K562 (cell line): ENCODE results near the gene TUBA4B. TPM values are rescaled to one million over a fixed set of nuclear protein-coding genes. Genes with fewer than 3 reads are reported as not detected.
A peak's percentile ranks its signal among the peaks of the same experiment; 100 is the strongest.

Experiments used
- ATAC-seq: fragments of 200-7000 bp; cut with Tn5 transposase; 3 replicates; pipeline ENCODE4 v1.9.1; 2020; ENCODE audit warnings: moderate library complexity
- BruUV-seq: library from RNA; stranded (reverse); fragments of 400-500 nt; replicated peaks from 2 replicates; lab custom pipeline; 2021; lab: Mats Ljungman, UMichigan
- CTCF ChIA-PET: fragments of 300-600 bp; formaldehyde crosslinking; extraction: SDS; loops from one replicate; lab custom pipeline; 2021; ENCODE audit warnings: low intra/inter-chr PET ratio; lab: Yijun Ruan, JAX
- POLR2A ChIA-PET: fragments of 300-600, 350-650 bp; sonication (Branson Sonifier 250); formaldehyde crosslinking; extraction: SDS; loops from one replicate; lab custom pipeline; 2021; ENCODE audit warnings: antibody characterized with exemption, inconsistent platforms; lab: Yijun Ruan, JAX
- DNase-seq, 4 experiments: peaks; one replicate each; pipeline versions ENCODE4 v3.0.0 to v3.0.0-alpha.2; 2011 to 2018; ENCODE audit warnings: low spot score in 3 of 4, mixed read lengths in 3 of 4; ENCODE audit errors: extremely low read depth in 1 of 4
- FAIRE-seq: peaks from 2 replicates; lab custom pipeline; 2011; peaks lifted over from hg19 to GRCh38; lab: Jason Lieb, UNC
- H2AFZ ChIP-seq: 2 replicates; pipeline ENCODE4 v1.6.0; 2011; ENCODE audit warnings: low read depth, low read length, control low read depth, inconsistent platforms
- H3K27ac ChIP-seq: fragments of 200-600 bp; 3 replicates; pipeline ENCODE4 v1.8.0; 2011; ENCODE audit warnings: low read depth, mild to moderate bottlenecking, control low read depth, inconsistent platforms, low read length, moderate library complexity, mixed read lengths; ENCODE audit errors: extremely low read depth
- H3K27me3 ChIP-seq, 2 experiments: fragments of 300-600 bp in 1 of 2; 2 replicates in 1 of 2; 3 replicates in 1 of 2; pipeline versions ENCODE4 v1.6.0 to v1.8.0; 2011; ENCODE audit warnings: inconsistent platforms in 2 of 2, low read length in 2 of 2, mild to moderate bottlenecking in 1 of 2, mixed read lengths in 1 of 2, moderate library complexity in 1 of 2; ENCODE audit not compliant: control insufficient read depth in 2 of 2, insufficient read depth in 2 of 2
- H3K36me3 ChIP-seq: fragments of 300-600 bp; 3 replicates; pipeline ENCODE4 v1.8.0; 2011; ENCODE audit warnings: mild to moderate bottlenecking, low read length, inconsistent platforms; ENCODE audit not compliant: control insufficient read depth, insufficient read depth
- H3K4me1 ChIP-seq, 2 experiments: fragments of 200-600 bp in 1 of 2; replicated peaks in 1 of 2; 2 replicates in 1 of 2; 3 replicates in 1 of 2; pipeline versions ENCODE4 v1.5.1 to v1.8.0; 2011; ENCODE audit warnings: inconsistent platforms in 2 of 2, low read length in 2 of 2, mild to moderate bottlenecking in 1 of 2, mixed read lengths in 1 of 2, moderate library complexity in 1 of 2; ENCODE audit not compliant: control insufficient read depth in 2 of 2, insufficient read depth in 2 of 2
- H3K4me2 ChIP-seq: 2 replicates; pipeline ENCODE4 v1.6.1; 2011; ENCODE audit warnings: low read length, control low read depth, inconsistent platforms, mixed read lengths; ENCODE audit not compliant: insufficient read depth
- H3K4me3 ChIP-seq: fragments of 200-600 bp; sonication (generic), shearing (Covaris generic); 2 replicates; pipeline ENCODE4 v1.5.1; 2016; ENCODE audit warnings: control low read depth, inconsistent platforms
- H3K79me2 ChIP-seq: fragments of 200-600 bp; 3 replicates; pipeline ENCODE4 v1.8.0; 2011; ENCODE audit warnings: low read length, inconsistent platforms; ENCODE audit not compliant: control insufficient read depth, insufficient read depth
- H3K9ac ChIP-seq, 2 experiments: 2 replicates each; pipeline versions ENCODE4 v1.6.0 to v1.6.1; 2011; ENCODE audit warnings: low read depth in 2 of 2, low read length in 2 of 2, control low read depth in 1 of 2, inconsistent platforms in 1 of 2, mild to moderate bottlenecking in 1 of 2, mixed read lengths in 1 of 2; ENCODE audit not compliant: insufficient read depth in 1 of 2
- H3K9me1 ChIP-seq: one replicate; pipeline ENCODE4 v1.6.0; 2011; ENCODE audit warnings: inconsistent platforms, mild to moderate bottlenecking, low read length, moderate library complexity; ENCODE audit not compliant: control insufficient read depth, insufficient read depth
- H3K9me3 ChIP-seq: replicated peaks from 2 replicates; pipeline ENCODE4 v1.5.1; 2011; ENCODE audit warnings: low read depth, low read length, inconsistent platforms; ENCODE audit not compliant: control insufficient read depth, insufficient read depth
- H4K20me1 ChIP-seq: replicated peaks from 2 replicates; pipeline ENCODE4 v1.6.1; 2011; ENCODE audit warnings: low read length, inconsistent platforms, mixed read lengths; ENCODE audit not compliant: control insufficient read depth, insufficient read depth
- DACH1 ChIP-seq: fragments of 450-650 bp; IDR thresholded peaks from 2 replicates; pipeline ENCODE4 v1.6.1; 2018; ENCODE audit not compliant: partially characterized antibody
- E2F6 ChIP-seq, 2 experiments: IDR thresholded peaks; 2 replicates each; pipeline ENCODE4 v1.6.1; 2011; ENCODE audit warnings: borderline replicate concordance in 1 of 2, control low read depth in 1 of 2, low read depth in 1 of 2, low read length in 1 of 2, mild to moderate bottlenecking in 1 of 2, mixed read lengths in 1 of 2, moderate library complexity in 1 of 2; ENCODE audit not compliant: insufficient read depth in 1 of 2, insufficient read length in 1 of 2, poor library complexity in 1 of 2, severe bottlenecking in 1 of 2; ENCODE audit errors: extremely low read depth in 1 of 2
- NFIC ChIP-seq: fragments of 450-650 bp; IDR thresholded peaks from 2 replicates; pipeline ENCODE4 v1.6.1; 2017; ENCODE audit warnings: mild to moderate bottlenecking, inconsistent platforms
- NFIX ChIP-seq: fragments of 250-450 bp; sonication (Bioruptor Pico); IDR thresholded peaks from 2 replicates; pipeline ENCODE4 v1.4.0; 2020; ENCODE audit warnings: low read depth, mild to moderate bottlenecking, moderate library complexity
- PCBP1 ChIP-seq: fragments of 200-400 bp; formaldehyde crosslinking; IDR thresholded peaks from 2 replicates; pipeline ENCODE4 v1.6.1; 2018; ENCODE audit warnings: mild to moderate bottlenecking, low read depth, low read length; ENCODE audit not compliant: poor library complexity, severe bottlenecking
- PKNOX1 ChIP-seq: fragments of 450-650 bp; IDR thresholded peaks from 2 replicates; pipeline ENCODE4 v1.6.1; 2016
- SPI1 ChIP-seq: IDR thresholded peaks from 2 replicates; pipeline ENCODE4 v1.6.1; 2011; ENCODE audit warnings: low read depth, low read length, control low read depth, borderline replicate concordance
- ZNF511 ChIP-seq: sonication (generic); formaldehyde crosslinking; IDR thresholded peaks from 2 replicates; pipeline ENCODE4 v1.8.0; 2022; ENCODE audit warnings: mild to moderate bottlenecking, missing genetic modification reagents
- WGBS: fragments of 100-300 bp; shearing (Covaris generic); methylation state at CpG from one replicate; pipeline ENCODE4 v1.1.6; 2016; ENCODE audit warnings: low coverage, mixed read lengths; ENCODE audit not compliant: insufficient coverage; ENCODE audit errors: missing lambda C conversion rate; 5-methylcytosine and 5-hydroxymethylcytosine counted together
- in situ Hi-C: fragments of 300-500 bp; cut with MboI; formaldehyde crosslinking; loops from 4 replicates; pipeline ENCODE4 v1.15.0; 2018; ENCODE audit warnings: inconsistent platforms, mixed read lengths
- intact Hi-C: fragments of 100-400 bp; cut with micrococcal nuclease; formaldehyde crosslinking; loops from 2 replicates; pipeline ENCODE4 v1.14.2; 2022
- polyA plus RNA-seq, 8 experiments: library from polyadenylated mRNA; depleted of rRNA in 4 of 8; stranded (reverse) in 5 of 8; unstranded in 3 of 8; fragments of >200 nt; fragmentation: Nextera tagmentation in 2 of 8; fragmentation: Illumina TruSeq in 1 of 8; extraction: Ambion mirVana in 2 of 8; extraction: Trizol in 1 of 8; gene quantifications; 2 replicates each; pipeline versions ENCODE4 v1.2.1 to v1.2.3, GENCODE V29; 2011 to 2014; ENCODE audit warnings: inconsistent platforms in 1 of 8, missing spikeins in 1 of 8
- total RNA-seq, 7 experiments: library from RNA; depleted of rRNA in 6 of 7; stranded (reverse); fragments of >200 nt in 6 of 7; fragmentation: Illumina TruSeq in 2 of 7; extraction: Trizol in 2 of 7; gene quantifications; 2 replicates each; pipeline versions ENCODE4 v1.2.1 to v1.2.3, GENCODE V29; 2011 to 2021; ENCODE audit warnings: low replicate concordance in 1 of 7

Gene TUBA4B
- total and polyA plus RNA-seq, 9 of the 15 experiments (the other 6 are each of a cell fraction or from before 2014, with no cell fraction given) = 0.04 TPM; not detected in 8

GRCh38 chr2:219228041-219228910 lies 24.8 kb upstream of the TUBA4B start:
- intact Hi-C loops (loop anchor here (2.0 to 5.0 kb wide), 2 partner anchors 17 to 69 kb away; partner anchors contain the start of genes GLB1L and STK16), in situ Hi-C loops (no loop called here)
- Histone ChIP-seq H3K27me3 (no peaks in the 10 kb centered on the region), H3K9me1 (no peaks in the 10 kb centered on the region), H3K27ac (peak overlapping the region; percentile 90), H3K9ac (peak overlapping the region; percentile 96 to 97), H3K9me3 (no peaks in the 10 kb centered on the region), H3K79me2 (peaks cover 52% of the 10 kb centered on the region), H3K4me3 (peak overlapping the region; percentile 90), H3K4me2 (peak overlapping the region; percentile 98), H2AFZ (peak overlapping the region; percentile 91; the same call in 1 of the 2 replicates), H4K20me1 (no peaks in the 10 kb centered on the region), H3K4me1 (peaks cover 13 to 16% of the 10 kb centered on the region in 2 experiments; a peak in 4 of 5 replicates), H3K36me3 (peaks cover 61% of the 10 kb centered on the region)
- ChIA-PET CTCF (no interaction called here), POLR2A (interaction anchor here (0.6 to 1.7 kb wide), 4 partner anchors 9 to 60 kb away, joined by 3 to 12 read pairs (median 8); partner anchors contain the start of gene ABCB6)
- no TSS peak for BruUV-seq
- FAIRE-seq (no peak), DNase-seq (peak; percentile 18 to 46 (median 24)), ATAC-seq (peak; percentile 13)
- WGBS = 2% methylated on average over 6 of the region's 7 CpGs
- TF ChIP-seq E2F6 (IDR thresholded peaks at IDR 0.05; ENCODE audit: borderline replicate concordance in 1 of 2, extremely low read depth in 1 of 2, insufficient read depth in 1 of 2, insufficient read length in 1 of 2, low read depth in 1 of 2, low read length in 1 of 2, poor library complexity in 1 of 2, severe bottlenecking in 1 of 2) = peak in 1 of 2 experiments; percentile 26
- TF ChIP-seq SPI1 = peak; percentile 57; the same call in 1 of the 2 replicates
- no peak for TF ChIP-seq PCBP1
- no peak for TF ChIP-seq ZNF511 (CRISPR knock-in tag)
- TF ChIP-seq DACH1 = no peak
- no peak for TF ChIP-seq PKNOX1
- TF ChIP-seq NFIX (CRISPR knock-in tag) = peak; percentile 20; the same call in 1 of the 2 replicates
- peak; percentile 92 for TF ChIP-seq NFIC
